SK-N-MC (cell line): ENCODE measurements around the gene MYRFL.

Experiments used
- DNase-seq: peaks from one replicate; pipeline ENCODE4 v3.0.0-alpha.2; 2011; ENCODE audit warnings: low read depth, low spot score
- H3K27ac ChIP-seq: fragments of 200-600 bp; sonication (generic); 2 replicates; pipeline ENCODE4 v1.5.1; 2016; ENCODE audit warnings: mixed run types
- H3K36me3 ChIP-seq: fragments of 200-600 bp; sonication (generic); 2 replicates; pipeline ENCODE4 v1.6.1; 2017; ENCODE audit warnings: antibody characterized with exemption, low read length, mixed read lengths; ENCODE audit not compliant: insufficient read depth
- H3K4me3 ChIP-seq: fragments of 200-600 bp; sonication (generic); 2 replicates; pipeline ENCODE4 v1.5.1; 2016
- H3K9ac ChIP-seq: fragments of 200-600 bp; sonication (generic); 2 replicates; pipeline ENCODE4 v1.8.0; 2017; ENCODE audit warnings: mixed run types, mixed read lengths; ENCODE audit not compliant: insufficient read length
- H3K9me3 ChIP-seq: fragments of 200-600 bp; sonication (generic); 2 replicates; pipeline ENCODE4 v1.6.1; 2017; ENCODE audit warnings: low read depth, mild to moderate bottlenecking, antibody characterized with exemption, low read length, moderate library complexity, mixed read lengths
- EZH2 ChIP-seq: fragments of 200-600 bp; sonication (generic); IDR thresholded peaks from one replicate; pipeline ENCODE4 v1.6.1; 2017; ENCODE audit warnings: antibody characterized with exemption
- FOXP2 ChIP-seq: optimal IDR thresholded peaks from 2 replicates; pipeline ENCODE3; 2011; ENCODE audit warnings: mild to moderate bottlenecking, moderate library complexity; ENCODE audit not compliant: insufficient read depth; ENCODE audit errors: extremely low read length, control extremely low read depth
- POLR2AphosphoS5 ChIP-seq: IDR thresholded peaks from 2 replicates; pipeline ENCODE4 v1.6.1; 2012; ENCODE audit warnings: mild to moderate bottlenecking, low read depth, low read length, borderline replicate concordance

MYRFL gene

DNA sequence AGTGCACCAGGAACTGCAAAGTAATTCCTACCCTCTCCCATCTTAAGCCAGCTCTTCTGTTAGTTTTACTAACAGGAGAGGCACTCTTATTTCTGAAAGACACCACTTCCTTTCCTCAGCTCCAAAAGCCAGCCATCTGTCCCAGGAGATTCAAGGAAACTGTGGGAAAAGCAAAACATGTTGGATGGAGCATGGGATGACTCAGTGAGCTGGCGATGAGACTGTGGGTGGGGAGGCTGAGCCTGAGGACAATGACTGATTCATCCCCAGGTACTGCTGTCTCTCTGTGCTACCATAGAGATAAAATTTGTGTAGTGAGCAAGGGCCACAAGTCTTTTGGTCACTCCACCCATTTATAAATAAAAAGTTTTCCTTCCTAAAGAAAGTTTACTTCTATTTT lies 141.4 kb downstream of the MYRFL start:
- no peak for TF ChIP-seq FOXP2
- Histone ChIP-seq H3K36me3 (no peaks in the 10 kb centered on the region), H3K9me3 (no peaks in the 10 kb centered on the region), H3K4me3 (no peak overlapping the region), H3K27ac (no peak overlapping the region), H3K9ac (no peak overlapping the region)
- no peak for DNase-seq

DNA sequence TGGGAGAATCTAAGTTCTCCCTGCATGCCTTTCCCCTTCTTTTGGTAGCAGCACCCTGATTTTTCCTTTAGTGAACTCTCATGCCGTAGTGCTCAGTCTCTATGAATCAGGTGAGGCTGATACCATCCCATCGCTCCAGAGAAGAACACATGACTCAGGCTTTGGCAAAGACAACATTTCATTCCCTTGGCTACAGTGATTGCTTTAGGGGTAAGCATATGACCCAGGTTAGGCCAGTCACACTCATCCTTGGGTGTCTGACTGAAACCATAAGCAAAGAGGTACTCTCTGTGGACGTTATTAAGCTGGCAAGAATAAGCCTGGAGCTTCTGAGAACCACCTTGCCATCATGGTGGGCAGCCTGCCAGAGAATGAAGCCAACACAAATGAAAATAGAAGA lies 141.8 kb downstream of the MYRFL start:
- Histone ChIP-seq H3K9me3 (no peaks in the 10 kb centered on the region), H3K9ac (no peak overlapping the region), H3K36me3 (no peaks in the 10 kb centered on the region), H3K4me3 (no peak overlapping the region), H3K27ac (no peak overlapping the region)
- TF ChIP-seq EZH2, result no peak
- DNase-seq, result no peak

GRCh38 chr12:69969011-69969410 lies 144.0 kb downstream of the MYRFL start:
- Histone ChIP-seq H3K27ac (no peak overlapping the region), H3K36me3 (no peaks in the 10 kb centered on the region), H3K4me3 (no peak overlapping the region), H3K9me3 (no peaks in the 10 kb centered on the region), H3K9ac (no peak overlapping the region)
- no peak for TF ChIP-seq POLR2AphosphoS5
- no peak for TF ChIP-seq EZH2
- TF ChIP-seq FOXP2, result no peak
- DNase-seq, result no peak

DNA sequence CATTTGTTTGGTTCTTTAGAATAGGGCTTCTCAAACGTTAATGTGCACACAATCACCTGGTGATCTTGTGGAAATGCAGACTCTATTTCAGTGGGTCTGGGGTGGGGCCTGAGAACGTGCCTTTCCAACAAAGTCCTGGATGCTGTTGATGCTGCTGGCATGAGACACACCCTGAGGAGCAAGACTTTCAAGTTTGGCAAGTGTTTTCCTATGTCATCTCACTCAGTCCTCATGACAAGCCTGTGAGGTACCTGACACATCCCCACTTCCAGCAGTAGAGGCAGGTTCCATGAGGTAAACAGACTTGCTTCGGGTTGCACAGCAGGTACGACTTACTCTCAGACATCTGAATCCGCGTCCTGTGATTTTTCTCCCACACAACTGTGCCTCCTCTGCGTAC lies 147.1 kb downstream of the MYRFL start:
- Histone ChIP-seq H3K9ac (no peak overlapping the region), H3K4me3 (no peak overlapping the region), H3K9me3 (no peaks in the 10 kb centered on the region), H3K36me3 (no peaks in the 10 kb centered on the region), H3K27ac (no peak overlapping the region)
- TF ChIP-seq EZH2, result no peak
- no peak for TF ChIP-seq FOXP2
- TF ChIP-seq POLR2AphosphoS5, result no peak
- DNase-seq, result no peak

- no peak for TF ChIP-seq FOXP2
- no peak; the same call in 1 of the 2 replicates for TF ChIP-seq POLR2AphosphoS5
- TF ChIP-seq EZH2, result no peak
Observed at GRCh38 chr12:69978020-69978419, 153.0 kb downstream of the MYRFL start.

GRCh38 chr12:69981881-69982475 lies 157.0 kb downstream of the MYRFL start:
- DNase-seq, result no peak
- no peak overlapping the region for H3K9ac ChIP-seq
- TF ChIP-seq EZH2 (no peak), FOXP2 (no peak), POLR2AphosphoS5 (no peak; the same call in 1 of the 2 replicates)
- no peaks in the 10 kb centered on the region for H3K36me3 ChIP-seq
- peak overlapping the region; percentile 15; the same call in 1 of the 2 replicates for H3K4me3 ChIP-seq
- no peaks in the 10 kb centered on the region for H3K9me3 ChIP-seq
- H3K27ac ChIP-seq, result peak overlapping the region; percentile 55

More at GRCh38 chr12:69978020-69978419, 153.0 kb downstream of the MYRFL start:
- Histone ChIP-seq H3K9ac (peak overlapping the region; percentile 61), H3K27ac (peak overlapping the region; percentile 98), H3K36me3 (no peaks in the 10 kb centered on the region), H3K4me3 (peak overlapping the region; percentile 48), H3K9me3 (no peaks in the 10 kb centered on the region)
- DNase-seq, result peak; percentile 93

- no peaks in the 10 kb centered on the region for H3K36me3 ChIP-seq
- no peak overlapping the region for H3K9ac ChIP-seq
- TF ChIP-seq FOXP2, result no peak
- no peak for TF ChIP-seq POLR2AphosphoS5
- no peak for TF ChIP-seq EZH2
- H3K9me3 ChIP-seq, result no peaks in the 10 kb centered on the region
- DNase-seq, result no peak
- H3K27ac ChIP-seq, result no peak overlapping the region
- H3K4me3 ChIP-seq, result no peak overlapping the region
Observed at GRCh38 chr12:69984241-69984640, 159.2 kb downstream of the MYRFL start.

- TF ChIP-seq EZH2, result no peak
- no peak for TF ChIP-seq POLR2AphosphoS5
- no peak for TF ChIP-seq FOXP2
- H3K4me3 ChIP-seq, result no peak overlapping the region
- H3K9ac ChIP-seq, result no peak overlapping the region
- no peaks in the 10 kb centered on the region for H3K9me3 ChIP-seq
- H3K36me3 ChIP-seq, result no peaks in the 10 kb centered on the region
- H3K27ac ChIP-seq, result no peak overlapping the region
- DNase-seq, result no peak
Observed at GRCh38 chr12:69985656-69986055, 160.6 kb downstream of the MYRFL start.

DNA sequence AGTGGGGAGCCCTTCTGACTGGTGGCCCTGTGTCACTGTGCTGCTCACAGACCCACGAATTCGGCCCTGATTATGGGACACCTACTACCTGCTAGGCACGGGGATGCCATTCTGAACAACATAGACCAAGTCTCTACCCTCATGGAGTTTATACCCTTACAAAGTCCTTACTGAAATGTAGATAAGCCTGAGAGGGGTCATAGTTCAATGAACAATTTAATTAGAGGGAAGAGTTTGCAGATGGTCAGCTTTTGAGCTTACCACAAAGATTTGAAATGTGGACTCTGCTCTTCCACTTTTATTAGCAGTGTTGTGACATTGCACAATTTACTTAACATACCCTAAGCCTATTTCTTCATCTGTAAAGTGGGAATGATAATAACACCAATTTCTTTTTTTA lies 161.1 kb downstream of the MYRFL start:
- no peak for DNase-seq
- Histone ChIP-seq H3K9me3 (no peaks in the 10 kb centered on the region), H3K4me3 (no peak overlapping the region), H3K9ac (no peak overlapping the region), H3K36me3 (no peaks in the 10 kb centered on the region), H3K27ac (no peak overlapping the region)
- TF ChIP-seq POLR2AphosphoS5 (no peak), EZH2 (no peak), FOXP2 (no peak)
